AG09319 (cell line): ENCODE data around the gene ARFRP1.

Source experiments
- DNase-seq: peaks from one replicate; pipeline ENCODE4 v3.0.0-alpha.2; 2010; ENCODE audit warnings: low read depth; ENCODE audit errors: extremely low read depth
- CTCF ChIP-seq: IDR thresholded peaks from 2 replicates; pipeline ENCODE4 v1.5.1; 2011; ENCODE audit warnings: low read depth, mild to moderate bottlenecking, inconsistent platforms, low read length, moderate library complexity

Gene ARFRP1

GRCh38 chr20:63664861-63665594 lies 42.7 kb downstream of the ARFRP1 start:
- DNase-seq, result no peak
- TF ChIP-seq CTCF, result no peak

GRCh38 chr20:63664143-63664851 lies 43.5 kb downstream of the ARFRP1 start:
- no peak for DNase-seq
- TF ChIP-seq CTCF, result no peak

GRCh38 chr20:63663332-63664066 lies 44.3 kb downstream of the ARFRP1 start:
- DNase-seq, result no peak

GRCh38 chr20:63662813-63663189 lies 45.0 kb downstream of the ARFRP1 start:
- no peak for DNase-seq
- TF ChIP-seq CTCF, result no peak

More at GRCh38 chr20:63663332-63664066, 44.3 kb downstream of the ARFRP1 start:
- TF ChIP-seq CTCF, result no peak

- no peak for TF ChIP-seq CTCF
- DNase-seq, result no peak
These were observed 45.6 kb downstream of the ARFRP1 start for GRCh38 chr20:63661959-63662812.

- DNase-seq, result no peak
- TF ChIP-seq CTCF, result no peak
These were observed 46.7 kb downstream of the ARFRP1 start for GRCh38 chr20:63661108-63661507.
